Stimulated activated memory B cell treated with anti-CD40 and anti-IgM and Interleukin-4, amounts not matched to agents 10 μg/mL and 1 μg/mL and 100 μg/mL, for 72 hours (primary cell): ENCODE data around the gene TLR9.

ENCODE experiments used
- ATAC-seq: fragments of 150-1000 bp; cut with Tn5 transposase; 2 replicates; pipeline ENCODE4 v1.10.0; 2021
- H3K27ac Mint-ChIP-seq: one replicate; pipeline ENCODE4 v1.8.0; 2022; ENCODE audit warnings: mild to moderate bottlenecking, mixed read lengths
- H3K27me3 Mint-ChIP-seq: one replicate; pipeline ENCODE4 v1.8.0; 2022; ENCODE audit warnings: mixed read lengths
- H3K36me3 Mint-ChIP-seq: one replicate; pipeline ENCODE4 v1.8.0; 2022; ENCODE audit warnings: mixed read lengths
- H3K4me1 Mint-ChIP-seq: one replicate; pipeline ENCODE4 v1.8.0; 2022; ENCODE audit warnings: mixed read lengths
- H3K4me3 Mint-ChIP-seq: one replicate; pipeline ENCODE4 v1.8.0; 2022; ENCODE audit warnings: mild to moderate bottlenecking, moderate library complexity, mixed read lengths
- H3K9me3 Mint-ChIP-seq: one replicate; pipeline ENCODE4 v1.8.0; 2022; ENCODE audit warnings: mixed read lengths

TLR9 gene

GRCh38 chr3:52230461-52230860, 5.0 kb upstream of the TLR9 start:
- no peak for ATAC-seq
- Mint-ChIP-seq H3K27ac (no peak overlapping the region), H3K36me3 (peaks cover 35% of the 10 kb centered on the region), H3K9me3 (no peaks in the 10 kb centered on the region), H3K4me1 (peaks cover 77% of the 10 kb centered on the region), H3K4me3 (no peak overlapping the region), H3K27me3 (no peaks in the 10 kb centered on the region)

DNA sequence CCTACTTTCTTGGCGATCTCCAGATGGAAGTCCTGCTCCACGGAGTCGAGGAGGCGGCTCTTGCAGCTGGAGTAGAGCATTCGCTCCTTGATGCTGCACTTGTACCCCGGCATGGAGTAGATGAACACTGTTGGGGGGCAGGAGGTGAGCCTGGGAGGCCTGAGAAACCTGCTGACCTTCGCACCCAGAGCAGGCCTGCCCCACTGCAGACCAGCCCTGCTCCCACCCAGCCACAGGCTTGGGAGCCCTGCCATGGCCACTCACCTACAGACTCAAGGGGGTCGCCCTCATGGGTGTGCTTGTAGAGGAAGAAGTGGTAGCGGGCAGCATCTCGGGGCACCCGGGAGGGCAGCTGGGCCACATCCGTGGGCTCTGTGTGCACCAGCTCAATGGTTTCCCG, 4.2 kb upstream of the TLR9 start:
- Mint-ChIP-seq H3K4me3 (no peak overlapping the region), H3K27me3 (no peaks in the 10 kb centered on the region), H3K9me3 (no peaks in the 10 kb centered on the region), H3K4me1 (peaks cover 74% of the 10 kb centered on the region), H3K36me3 (peaks cover 37% of the 10 kb centered on the region), H3K27ac (no peak overlapping the region)
- no peak for ATAC-seq

DNA sequence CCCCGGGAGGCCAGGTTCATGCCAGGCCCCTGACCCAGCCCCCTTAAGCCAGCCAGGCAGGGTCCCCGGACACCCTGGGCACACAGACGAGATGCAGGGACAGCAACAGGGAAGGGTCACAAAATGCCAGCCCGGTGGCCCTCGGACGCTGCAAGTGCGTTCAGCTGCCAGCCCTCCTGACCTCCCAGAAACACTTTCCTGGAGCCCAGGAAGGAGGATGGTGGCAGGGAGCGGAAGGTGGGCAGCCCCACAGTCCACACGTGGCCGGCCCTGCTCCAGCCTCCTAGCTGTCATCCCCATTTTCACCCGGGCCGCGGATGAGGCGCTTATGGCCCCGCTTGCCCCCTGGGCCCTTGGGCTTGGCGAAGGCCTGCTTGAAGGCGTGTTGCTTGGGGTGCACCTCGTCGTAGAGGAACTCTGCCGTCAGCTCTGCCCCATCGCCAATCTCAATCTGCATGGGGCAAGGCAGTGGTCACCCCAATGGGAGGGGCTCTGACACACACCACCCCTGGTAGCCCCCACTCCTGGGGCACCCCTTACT, 3.4 kb upstream of the TLR9 start:
- no peak overlapping the region for H3K4me3 Mint-ChIP-seq
- H3K27me3 Mint-ChIP-seq: no peaks in the 10 kb centered on the region
- H3K4me1 Mint-ChIP-seq: peaks cover 75% of the 10 kb centered on the region
- peaks cover 43% of the 10 kb centered on the region for H3K36me3 Mint-ChIP-seq
- ATAC-seq: no peak
- no peaks in the 10 kb centered on the region for H3K9me3 Mint-ChIP-seq
- peak overlapping the region; percentile 98 for H3K27ac Mint-ChIP-seq

DNA sequence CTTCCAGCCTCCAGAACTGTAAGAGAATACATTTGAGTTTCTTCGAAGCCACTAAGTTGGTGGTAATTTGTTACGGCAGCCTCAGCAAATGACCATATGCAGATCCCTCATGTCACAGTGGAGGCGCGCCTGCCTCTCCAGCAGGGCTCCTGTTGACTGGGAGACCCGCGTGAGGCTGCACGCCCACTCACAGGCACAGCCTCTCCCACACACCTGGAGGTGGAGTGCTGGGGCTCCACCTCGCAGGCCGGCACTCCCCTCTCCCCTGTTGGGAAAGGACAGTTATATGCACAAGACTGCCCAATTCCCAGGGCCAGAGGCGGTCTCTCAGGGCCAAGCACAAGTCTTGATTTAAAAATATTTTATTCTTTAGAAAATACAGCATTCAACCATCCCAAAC, 2.8 kb upstream of the TLR9 start:
- H3K4me1 Mint-ChIP-seq: peaks cover 76% of the 10 kb centered on the region
- H3K27me3 Mint-ChIP-seq: no peaks in the 10 kb centered on the region

GRCh38 chr3:52227766-52228165, 2.3 kb upstream of the TLR9 start:
- Mint-ChIP-seq H3K36me3 (peaks cover 53% of the 10 kb centered on the region), H3K27me3 (no peaks in the 10 kb centered on the region), H3K9me3 (no peaks in the 10 kb centered on the region), H3K27ac (peak overlapping the region; percentile 98), H3K4me3 (no peak overlapping the region), H3K4me1 (peaks cover 78% of the 10 kb centered on the region)
- no peak for ATAC-seq

More for the DNA sequence above, 2.8 kb upstream of the TLR9 start:
- ATAC-seq: no peak
- H3K4me3 Mint-ChIP-seq: no peak overlapping the region
- H3K36me3 Mint-ChIP-seq: peaks cover 48% of the 10 kb centered on the region
- peak overlapping the region; percentile 98 for H3K27ac Mint-ChIP-seq
- H3K9me3 Mint-ChIP-seq: no peaks in the 10 kb centered on the region

GRCh38 chr3:52227117-52227516, 1.7 kb upstream of the TLR9 start:
- no peak overlapping the region for H3K4me3 Mint-ChIP-seq
- peaks cover 55% of the 10 kb centered on the region for H3K36me3 Mint-ChIP-seq
- H3K27me3 Mint-ChIP-seq: no peaks in the 10 kb centered on the region
- peaks cover 78% of the 10 kb centered on the region for H3K4me1 Mint-ChIP-seq
- peak overlapping the region; percentile 98 for H3K27ac Mint-ChIP-seq
- no peak for ATAC-seq
- no peaks in the 10 kb centered on the region for H3K9me3 Mint-ChIP-seq

DNA sequence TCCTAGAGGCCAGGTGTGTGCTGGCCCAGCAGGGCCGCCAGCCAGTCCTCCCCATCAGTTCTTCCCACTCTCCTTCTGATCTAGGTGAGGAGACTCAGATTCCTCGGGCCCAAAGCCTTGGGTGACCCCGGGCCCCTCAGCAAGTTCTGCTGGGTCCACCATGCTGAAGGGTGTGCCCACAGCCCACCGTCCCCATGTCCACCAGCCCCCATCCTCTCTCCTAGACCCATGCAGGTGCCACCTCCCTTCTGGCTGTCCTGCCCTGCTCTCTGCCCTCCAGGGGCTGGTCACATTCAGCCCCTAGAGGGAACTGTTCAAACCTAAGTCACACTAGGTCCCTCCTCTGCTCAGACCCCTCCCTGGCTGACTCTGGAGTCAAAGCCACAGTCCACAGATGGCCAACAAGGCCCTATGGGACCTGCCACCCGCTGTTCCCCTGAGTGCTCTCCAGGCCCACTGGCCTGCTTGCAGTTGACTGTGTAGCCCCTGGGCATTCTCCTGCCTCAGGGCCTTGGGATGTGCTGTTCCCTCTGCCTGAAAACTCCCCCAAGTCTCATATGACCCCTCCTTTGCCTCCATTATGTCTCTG, 878 bp upstream of the TLR9 start:
- H3K4me1 Mint-ChIP-seq: peaks cover 78% of the 10 kb centered on the region
- H3K9me3 Mint-ChIP-seq: no peaks in the 10 kb centered on the region
- no peaks in the 10 kb centered on the region for H3K27me3 Mint-ChIP-seq
- H3K27ac Mint-ChIP-seq: peak overlapping the region; percentile 98
- peak; percentile 54 for ATAC-seq
- peaks cover 53% of the 10 kb centered on the region for H3K36me3 Mint-ChIP-seq
- peak overlapping the region; percentile 93 for H3K4me3 Mint-ChIP-seq

DNA sequence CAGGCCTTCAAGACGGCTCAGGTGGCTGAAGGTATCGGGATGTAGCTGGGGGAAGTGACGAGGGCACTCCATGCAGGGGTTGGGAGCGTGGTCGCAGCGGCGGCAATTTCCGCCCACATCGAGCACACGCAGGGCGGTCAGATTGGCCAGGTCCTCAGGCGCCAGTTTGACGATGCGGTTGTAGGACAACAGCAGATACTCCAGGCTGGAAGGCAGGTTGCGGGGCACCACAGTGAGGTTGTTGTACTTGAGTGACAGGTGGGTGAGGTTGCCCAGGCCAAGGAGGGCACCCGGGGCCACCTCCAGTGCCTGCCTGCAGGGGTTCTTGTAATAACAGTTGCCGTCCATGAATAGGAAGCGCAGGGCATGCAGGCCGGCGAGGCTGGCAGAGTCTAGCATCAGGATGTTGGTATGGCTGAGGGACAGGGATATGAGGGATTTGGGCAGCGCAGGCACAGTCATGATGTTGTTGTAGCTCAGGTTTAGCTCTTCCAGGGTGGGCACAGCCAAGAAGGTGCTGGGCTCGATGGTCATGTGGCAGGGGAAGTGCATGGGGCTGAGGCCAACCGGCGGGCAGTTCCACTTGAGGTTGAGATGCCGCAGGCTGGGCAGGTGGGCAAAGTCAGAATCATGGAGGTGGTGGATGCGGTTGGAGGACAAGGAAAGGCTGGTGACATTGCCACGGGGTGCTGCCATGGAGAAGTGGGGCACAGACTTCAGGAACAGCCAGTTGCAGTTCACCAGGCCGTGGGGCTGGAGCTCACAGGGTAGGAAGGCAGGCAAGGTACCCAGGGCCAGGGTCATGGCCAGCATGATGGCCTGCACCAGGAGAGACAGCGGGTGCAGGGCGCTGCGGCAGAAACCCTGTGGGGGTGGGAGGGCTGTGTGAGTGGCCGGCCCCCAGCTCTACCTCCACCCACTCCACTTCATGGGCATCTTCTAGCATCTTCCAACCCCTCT, 1.7 kb downstream of the TLR9 start:
- Mint-ChIP-seq H3K36me3 (peaks cover 37% of the 10 kb centered on the region), H3K4me1 (peaks cover 93% of the 10 kb centered on the region), H3K27ac (peak overlapping the region; percentile 98), H3K9me3 (no peaks in the 10 kb centered on the region), H3K27me3 (no peaks in the 10 kb centered on the region), H3K4me3 (peak overlapping the region; percentile 93)
- no peak for ATAC-seq

DNA sequence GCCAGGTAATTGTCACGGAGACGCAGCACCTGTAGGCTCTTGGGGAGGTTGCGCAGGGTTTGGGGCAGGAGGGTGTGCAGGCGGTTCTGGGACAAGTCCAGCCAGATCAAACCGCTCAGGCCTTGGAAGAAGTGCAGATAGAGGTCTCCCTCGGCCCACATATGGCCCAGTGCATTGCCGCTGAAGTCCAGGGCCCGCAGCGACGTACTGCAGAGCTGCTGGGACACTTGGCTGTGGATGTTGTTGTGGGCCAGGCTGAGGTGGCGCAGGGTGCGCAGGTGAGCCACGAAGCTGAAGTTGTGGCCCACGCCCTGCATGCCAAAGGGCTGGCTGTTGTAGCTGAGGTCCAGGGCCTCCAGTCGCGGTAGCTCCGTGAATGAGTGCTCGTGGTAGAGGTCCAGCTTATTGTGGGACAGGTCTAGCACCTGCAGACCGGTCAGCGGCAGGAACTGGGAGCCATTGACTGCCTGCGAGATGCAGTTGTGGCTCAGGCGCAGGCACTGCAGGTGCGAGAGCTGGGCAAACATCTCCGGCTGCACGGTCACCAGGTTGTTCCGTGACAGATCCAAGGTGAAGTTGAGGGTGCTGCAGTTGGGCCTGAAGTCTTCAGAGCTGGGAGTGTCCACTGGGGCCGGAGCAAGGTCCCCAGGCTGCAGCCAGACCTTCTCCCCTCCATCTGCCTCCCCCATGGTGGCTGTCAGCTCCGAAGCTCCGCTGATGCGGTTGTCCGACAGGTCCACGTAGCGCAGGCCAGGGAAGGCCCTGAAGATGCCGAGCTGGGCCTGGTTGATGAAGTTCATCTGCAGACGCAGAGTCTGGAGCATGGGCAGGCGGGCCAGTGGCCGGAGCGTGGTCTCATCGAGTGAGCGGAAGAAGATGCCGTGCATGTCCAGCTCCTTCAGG, 2.9 kb downstream of the TLR9 start:
- Mint-ChIP-seq H3K9me3 (no peaks in the 10 kb centered on the region), H3K27me3 (no peaks in the 10 kb centered on the region), H3K36me3 (peaks cover 37% of the 10 kb centered on the region), H3K4me3 (peak overlapping the region; percentile 93), H3K4me1 (peaks cover 96% of the 10 kb centered on the region), H3K27ac (peak overlapping the region; percentile 98)
- ATAC-seq: no peak

DNA sequence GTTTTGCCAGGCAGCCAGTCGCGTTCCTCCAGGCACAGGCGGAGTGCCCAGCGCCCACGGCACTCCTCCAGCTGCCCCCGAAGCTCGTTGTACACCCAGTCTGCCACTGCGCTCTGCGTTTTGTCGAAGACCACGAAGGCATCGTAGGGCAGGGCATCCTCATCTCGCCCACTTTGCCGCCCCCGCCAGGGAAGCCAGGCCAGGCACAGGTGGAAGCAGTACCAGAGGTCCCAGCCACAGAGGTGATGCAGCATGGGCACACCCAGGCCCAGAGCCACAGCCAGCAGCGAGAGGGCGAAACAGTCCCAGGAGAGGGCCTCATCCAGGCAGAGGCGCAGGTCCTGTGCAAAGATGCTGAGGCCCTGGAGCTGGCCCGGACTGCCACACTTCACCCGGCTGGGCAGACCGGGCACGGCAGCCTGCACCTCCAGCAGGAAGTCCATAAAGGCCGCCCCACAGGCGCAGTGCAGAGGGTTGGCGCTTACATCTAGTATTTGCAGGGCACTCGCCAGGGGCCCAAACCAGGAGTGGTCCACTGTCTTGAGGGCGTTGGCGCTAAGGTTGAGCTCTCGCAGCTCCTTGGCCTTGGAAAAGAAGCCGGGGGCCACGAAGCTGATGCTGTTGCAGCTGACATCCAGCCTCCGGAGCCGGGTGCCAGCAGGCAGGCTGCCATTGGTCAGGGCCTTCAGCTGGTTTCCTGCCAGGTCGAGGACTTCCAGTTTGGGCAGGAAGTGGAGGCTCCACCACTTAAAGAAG, 3.7 kb downstream of the TLR9 start:
- Mint-ChIP-seq H3K4me1 (peaks cover 96% of the 10 kb centered on the region), H3K27me3 (no peaks in the 10 kb centered on the region), H3K27ac (peak overlapping the region; percentile 98), H3K36me3 (peaks cover 45% of the 10 kb centered on the region), H3K9me3 (no peaks in the 10 kb centered on the region), H3K4me3 (peak overlapping the region; percentile 57)
- ATAC-seq: no peak

DNA sequence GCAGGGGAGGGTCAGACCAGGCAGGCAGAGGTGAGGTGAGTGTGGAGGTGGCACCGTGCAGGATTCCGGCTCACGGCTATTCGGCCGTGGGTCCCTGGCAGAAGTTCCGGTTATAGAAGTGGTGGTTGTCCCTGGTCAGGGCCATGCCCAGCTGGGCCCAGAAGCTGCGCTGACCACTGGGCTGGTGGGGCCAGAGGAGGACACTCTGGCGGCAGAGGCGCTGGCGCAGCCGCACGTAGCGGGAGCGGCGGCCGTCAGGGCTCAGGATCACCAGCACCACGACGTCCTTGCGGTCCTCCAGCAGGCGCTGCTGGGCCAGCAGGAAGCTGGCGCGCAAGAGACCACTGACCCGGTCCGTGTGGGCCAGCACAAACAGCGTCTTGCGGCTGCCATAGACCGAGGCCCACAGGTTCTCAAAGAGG, 4.3 kb downstream of the TLR9 start:
- no peak overlapping the region for H3K4me3 Mint-ChIP-seq
- H3K27ac Mint-ChIP-seq: no peak overlapping the region
- no peak for ATAC-seq
- H3K27me3 Mint-ChIP-seq: no peaks in the 10 kb centered on the region
- H3K36me3 Mint-ChIP-seq: peaks cover 49% of the 10 kb centered on the region
- peaks cover 95% of the 10 kb centered on the region for H3K4me1 Mint-ChIP-seq
- H3K9me3 Mint-ChIP-seq: no peaks in the 10 kb centered on the region

GRCh38 chr3:52220380-52221026, 4.9 kb downstream of the TLR9 start:
- peak; percentile 81 for ATAC-seq
- peak overlapping the region; percentile 5 for H3K4me3 Mint-ChIP-seq
- no peaks in the 10 kb centered on the region for H3K27me3 Mint-ChIP-seq
- H3K9me3 Mint-ChIP-seq: no peaks in the 10 kb centered on the region
- H3K36me3 Mint-ChIP-seq: peaks cover 52% of the 10 kb centered on the region
- peak overlapping the region; percentile 68 for H3K27ac Mint-ChIP-seq
- H3K4me1 Mint-ChIP-seq: peaks cover 91% of the 10 kb centered on the region

DNA sequence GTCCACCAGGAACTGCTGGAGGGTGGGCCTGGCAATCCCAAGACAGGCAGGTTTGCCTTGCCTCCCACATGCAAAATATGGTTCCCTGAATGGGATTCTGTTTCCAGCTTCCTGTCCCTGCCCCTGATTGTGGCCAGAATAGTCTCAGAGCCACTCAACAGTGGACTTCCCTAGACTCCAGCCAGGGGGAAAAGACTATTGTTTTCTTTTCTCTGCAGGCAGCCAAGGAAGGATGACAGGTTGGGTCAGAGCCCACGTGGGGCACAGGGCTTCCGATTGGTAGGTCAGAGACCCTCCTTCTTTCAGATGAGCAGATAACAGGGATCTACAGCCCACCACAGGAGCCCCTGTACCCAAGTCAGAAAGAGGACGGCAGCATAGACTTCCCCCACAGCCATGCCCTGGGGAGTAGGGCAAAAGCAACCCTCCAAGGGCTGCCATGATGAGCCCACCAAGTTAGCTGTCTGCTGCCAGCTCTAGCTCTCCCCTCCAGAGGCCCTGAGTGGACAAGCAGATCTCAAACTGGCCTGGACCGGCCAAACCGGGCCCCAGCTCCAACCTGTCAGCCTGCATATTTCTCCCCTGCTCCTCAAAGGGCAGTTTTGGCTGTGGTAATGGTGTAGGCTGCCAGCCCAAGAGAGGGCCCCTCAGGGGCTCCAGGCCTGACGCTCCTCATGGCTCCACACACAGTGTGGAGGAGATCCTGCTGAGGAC, 6.4 kb downstream of the TLR9 start:
- H3K4me3 Mint-ChIP-seq: no peak overlapping the region
- peaks cover 89% of the 10 kb centered on the region for H3K4me1 Mint-ChIP-seq
- no peaks in the 10 kb centered on the region for H3K27me3 Mint-ChIP-seq
- H3K9me3 Mint-ChIP-seq: no peaks in the 10 kb centered on the region
- H3K36me3 Mint-ChIP-seq: peaks cover 58% of the 10 kb centered on the region
- H3K27ac Mint-ChIP-seq: peak overlapping the region; percentile 40
- no peak for ATAC-seq
